SKM-1 treated with dmso at 0.1 percent for 144 hours (cell line): ENCODE data around the gene MICAL1.

Experiments used
- DNase-seq: peaks from one replicate; lab custom pipeline; 2025; ENCODE audit not compliant: unreplicated experiment; lab: John Stamatoyannopoulos, UW

MICAL1 gene, protein sequence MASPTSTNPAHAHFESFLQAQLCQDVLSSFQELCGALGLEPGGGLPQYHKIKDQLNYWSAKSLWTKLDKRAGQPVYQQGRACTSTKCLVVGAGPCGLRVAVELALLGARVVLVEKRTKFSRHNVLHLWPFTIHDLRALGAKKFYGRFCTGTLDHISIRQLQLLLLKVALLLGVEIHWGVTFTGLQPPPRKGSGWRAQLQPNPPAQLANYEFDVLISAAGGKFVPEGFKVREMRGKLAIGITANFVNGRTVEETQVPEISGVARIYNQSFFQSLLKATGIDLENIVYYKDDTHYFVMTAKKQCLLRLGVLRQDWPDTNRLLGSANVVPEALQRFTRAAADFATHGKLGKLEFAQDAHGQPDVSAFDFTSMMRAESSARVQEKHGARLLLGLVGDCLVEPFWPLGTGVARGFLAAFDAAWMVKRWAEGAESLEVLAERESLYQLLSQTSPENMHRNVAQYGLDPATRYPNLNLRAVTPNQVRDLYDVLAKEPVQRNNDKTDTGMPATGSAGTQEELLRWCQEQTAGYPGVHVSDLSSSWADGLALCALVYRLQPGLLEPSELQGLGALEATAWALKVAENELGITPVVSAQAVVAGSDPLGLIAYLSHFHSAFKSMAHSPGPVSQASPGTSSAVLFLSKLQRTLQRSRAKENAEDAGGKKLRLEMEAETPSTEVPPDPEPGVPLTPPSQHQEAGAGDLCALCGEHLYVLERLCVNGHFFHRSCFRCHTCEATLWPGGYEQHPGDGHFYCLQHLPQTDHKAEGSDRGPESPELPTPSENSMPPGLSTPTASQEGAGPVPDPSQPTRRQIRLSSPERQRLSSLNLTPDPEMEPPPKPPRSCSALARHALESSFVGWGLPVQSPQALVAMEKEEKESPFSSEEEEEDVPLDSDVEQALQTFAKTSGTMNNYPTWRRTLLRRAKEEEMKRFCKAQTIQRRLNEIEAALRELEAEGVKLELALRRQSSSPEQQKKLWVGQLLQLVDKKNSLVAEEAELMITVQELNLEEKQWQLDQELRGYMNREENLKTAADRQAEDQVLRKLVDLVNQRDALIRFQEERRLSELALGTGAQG

DNA sequence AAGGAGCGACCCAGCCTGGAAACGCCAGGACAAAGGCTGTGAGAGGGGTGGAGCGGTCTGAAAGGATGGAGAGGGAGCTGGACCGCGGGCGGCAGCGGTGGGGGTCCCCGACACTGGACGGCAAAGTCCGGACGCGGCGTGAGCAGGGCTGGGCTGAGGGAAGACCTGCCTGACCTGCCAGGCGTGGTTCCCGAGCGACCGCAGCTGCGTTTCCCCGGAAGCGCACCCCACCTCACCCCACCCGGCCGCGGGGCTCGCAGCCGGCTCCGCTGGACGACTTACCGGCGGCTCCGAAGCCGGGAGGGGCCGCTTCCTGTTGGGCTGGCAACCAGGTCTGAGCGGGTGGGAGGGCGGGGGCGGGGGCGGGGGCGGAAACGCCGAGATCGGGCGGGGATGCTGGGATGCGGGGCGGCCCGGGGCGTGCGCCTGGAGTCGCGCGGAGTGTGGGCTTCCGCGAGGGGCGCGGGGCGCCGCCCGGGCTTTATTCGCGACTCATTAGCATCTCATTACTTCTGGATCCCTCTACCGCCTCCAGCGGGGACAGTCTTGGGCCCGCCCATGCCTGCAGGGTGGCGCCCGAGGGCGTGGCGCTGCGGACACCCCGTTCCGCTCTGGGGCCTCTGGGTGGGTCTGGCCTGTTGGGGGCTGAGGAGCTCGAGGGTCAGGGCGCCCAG, at the start of gene MICAL1:
MICAL1 (minus strand) TSS at position 336 of the 674 bp plus-strand sequence. CDS start 1,576 bp downstream, outside the sequence.
- DNase-seq = peak; percentile 40

DNA sequence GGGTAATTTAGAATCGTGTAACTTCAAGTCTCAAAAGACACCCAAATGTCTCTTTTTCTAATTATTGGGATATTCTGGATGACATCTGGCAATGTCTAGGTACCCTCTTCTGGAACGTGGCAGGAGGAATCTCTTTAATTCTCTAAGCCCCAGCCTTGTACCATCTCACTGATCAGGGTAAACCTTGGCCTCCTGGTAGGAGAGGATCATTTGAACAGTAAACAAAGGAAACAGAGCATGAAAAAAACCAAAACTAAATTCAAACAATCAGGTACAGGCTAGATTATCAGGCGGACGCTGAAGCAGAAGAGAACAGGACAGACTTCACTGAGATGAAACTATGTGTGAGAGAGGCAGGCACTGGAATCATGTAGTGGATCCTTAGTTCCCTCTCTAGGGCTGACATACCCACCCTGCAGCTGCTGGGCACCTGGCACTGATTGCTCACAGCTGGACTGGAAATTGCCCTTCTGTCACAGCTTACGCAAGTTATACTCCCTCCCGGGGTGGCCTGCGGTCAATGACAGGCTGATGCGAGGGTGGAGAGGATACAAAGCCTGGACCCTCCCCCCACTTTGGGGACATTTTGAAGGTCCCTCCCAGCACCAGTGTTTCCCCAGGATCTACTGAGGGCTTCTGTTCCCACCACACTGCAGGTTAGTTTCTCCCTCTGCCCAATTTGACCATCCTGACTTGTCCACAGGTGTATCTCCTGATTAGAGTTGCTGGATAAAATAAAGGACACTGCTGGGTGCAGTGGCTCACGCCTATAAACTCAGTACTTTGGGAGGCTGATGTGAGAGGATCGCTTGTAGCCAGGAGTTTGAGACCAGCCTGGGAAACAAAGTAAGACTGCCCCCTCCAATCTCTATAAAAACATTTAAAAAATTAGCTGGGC, 48.0 kb upstream of the MICAL1 start:
- no peak for DNase-seq

DNA sequence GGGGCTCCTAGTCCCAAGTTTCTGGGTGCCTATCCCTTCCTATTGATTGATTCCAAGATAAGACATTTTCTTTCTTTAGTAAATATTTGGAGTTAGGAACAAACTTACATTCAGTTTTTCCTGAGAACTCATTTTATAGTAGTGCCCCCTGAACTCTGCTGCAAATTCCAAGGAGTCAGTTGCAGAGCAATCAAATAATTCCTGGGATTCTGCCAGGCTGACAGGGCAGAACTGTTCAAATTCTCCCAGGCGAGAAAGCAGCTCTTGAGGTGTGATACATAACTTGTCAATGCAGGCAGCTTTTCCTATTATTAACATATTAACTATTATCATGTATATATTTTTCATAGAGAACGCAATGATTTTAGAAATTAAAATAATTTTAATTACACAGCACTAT, 43.4 kb upstream of the MICAL1 start:
- DNase-seq = no peak

DNA sequence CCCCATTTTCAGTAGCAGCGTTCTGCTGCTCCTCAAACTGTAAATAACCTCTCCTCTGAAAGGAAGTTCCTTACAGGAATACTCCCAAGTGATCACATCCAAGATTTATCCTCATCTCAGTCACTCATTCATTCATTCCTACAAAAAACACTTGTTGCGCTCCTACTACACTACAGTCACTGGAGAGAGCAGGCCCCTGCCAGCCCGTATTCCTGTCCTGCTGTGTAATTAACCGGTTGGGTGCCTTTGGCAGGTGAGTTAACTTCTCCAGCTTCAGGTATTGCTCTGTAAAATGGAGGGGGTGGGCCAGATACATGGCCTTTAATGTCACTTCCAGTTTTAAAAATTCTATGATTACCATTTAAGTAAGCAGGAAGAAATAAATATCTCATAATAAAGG, 42.5 kb upstream of the MICAL1 start:
- DNase-seq = no peak

DNA sequence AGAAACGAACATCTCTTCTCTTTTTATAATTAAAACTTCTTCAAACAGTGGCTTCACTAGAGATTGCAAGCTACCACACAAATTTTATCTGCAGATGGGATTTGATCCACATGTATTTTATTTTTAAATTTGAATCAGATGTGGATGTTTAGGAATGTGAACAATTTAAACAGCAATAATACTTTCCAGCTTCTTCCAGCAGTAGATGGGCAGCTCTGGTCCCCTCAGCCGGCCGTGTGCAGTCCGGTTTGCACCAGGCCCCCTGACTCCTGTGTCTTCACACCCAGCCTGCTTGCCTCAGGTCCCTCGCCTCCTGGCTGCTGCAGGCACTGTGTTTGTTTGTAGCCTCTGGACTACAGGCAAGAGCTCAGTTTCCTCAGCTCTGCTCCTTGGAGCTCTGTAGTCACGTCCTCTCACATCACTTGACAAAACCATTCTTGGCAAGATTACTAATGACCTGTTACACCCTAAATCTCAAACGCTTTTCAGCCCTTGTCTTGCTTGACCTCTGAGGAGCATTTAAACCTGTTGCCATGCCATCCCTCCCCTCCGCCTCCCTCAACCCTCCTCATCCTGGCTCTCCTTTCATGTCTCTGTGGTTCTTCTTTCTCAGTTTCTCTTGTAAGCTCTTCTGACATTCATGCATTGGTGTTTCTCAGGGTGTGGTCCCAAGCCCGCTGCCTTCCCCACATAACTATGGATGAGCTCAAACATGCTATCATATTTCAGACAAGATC, 40.6 kb upstream of the MICAL1 start:
- DNase-seq = no peak

DNA sequence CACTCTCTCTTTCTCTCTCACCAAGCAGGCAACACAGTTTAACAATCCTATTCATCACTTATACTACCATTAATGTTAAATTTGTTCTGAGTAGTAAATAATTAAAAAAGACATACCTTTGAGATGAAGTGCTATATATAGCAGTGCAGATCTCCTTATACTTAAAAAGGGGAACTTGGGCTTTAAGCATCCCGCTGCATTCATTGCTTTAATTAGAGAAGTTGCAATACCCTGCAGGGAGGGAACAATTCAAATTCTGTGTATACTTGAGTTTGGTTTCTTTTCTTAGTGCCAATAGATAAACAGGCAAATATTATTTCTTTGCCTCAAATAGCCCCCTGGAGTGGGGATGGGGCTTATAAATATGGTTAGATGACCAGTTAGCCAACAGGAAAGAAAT, 38.3 kb upstream of the MICAL1 start:
- peak; percentile 72 for DNase-seq

DNA sequence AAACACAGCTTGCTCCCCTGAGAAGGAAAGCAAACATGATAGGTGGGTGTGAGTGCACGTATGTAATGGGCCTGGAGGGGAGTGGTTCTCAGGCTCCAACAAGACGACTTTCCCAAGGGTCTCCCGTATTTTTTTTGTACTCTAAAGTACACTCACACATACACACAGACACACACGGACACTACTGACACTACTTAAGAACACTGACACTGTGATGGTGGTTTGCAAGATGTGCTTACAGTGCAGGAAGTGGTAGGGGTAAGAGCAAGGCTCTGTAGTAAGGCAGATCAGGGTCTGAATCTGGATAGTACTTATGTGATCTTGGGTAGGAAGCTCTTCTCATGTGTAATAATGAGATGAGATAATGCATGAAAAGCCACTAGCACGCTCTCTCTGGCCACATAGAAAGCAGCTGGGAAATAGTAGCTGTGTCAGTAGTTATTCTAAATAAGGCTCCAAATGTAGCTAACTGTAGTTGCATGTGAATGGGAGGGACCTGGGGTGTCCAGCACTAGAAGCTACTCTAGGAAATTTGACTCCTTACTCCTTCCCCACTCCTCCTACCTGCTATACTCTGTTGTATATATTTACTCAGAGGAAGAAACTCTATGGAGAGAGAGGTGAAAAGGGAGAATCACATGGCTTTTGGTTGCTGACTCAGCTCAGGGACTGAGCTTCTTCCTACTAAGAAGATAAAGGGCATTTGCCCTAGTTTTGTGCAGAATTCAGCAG, 35.8 kb upstream of the MICAL1 start:
- no peak for DNase-seq

DNA sequence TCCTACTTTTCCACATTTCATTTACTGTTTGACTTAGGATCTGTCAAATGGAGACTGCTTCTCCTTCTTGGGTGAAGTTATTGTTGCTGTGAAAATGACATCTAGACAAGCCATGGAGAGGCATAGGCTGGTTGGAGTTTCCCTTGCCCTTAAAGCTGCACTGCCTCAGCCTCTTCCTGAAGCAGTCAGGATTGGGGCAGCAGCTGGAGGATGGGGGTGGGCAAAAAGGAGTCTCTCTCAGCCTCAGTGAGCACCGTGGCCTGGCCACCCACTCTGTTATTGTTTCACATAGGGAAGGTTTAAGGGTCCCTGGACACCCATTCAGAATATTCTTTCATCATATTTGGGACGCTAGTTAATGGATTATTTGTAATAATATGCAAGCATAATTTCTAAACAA, 35.1 kb upstream of the MICAL1 start:
- no peak for DNase-seq

DNA sequence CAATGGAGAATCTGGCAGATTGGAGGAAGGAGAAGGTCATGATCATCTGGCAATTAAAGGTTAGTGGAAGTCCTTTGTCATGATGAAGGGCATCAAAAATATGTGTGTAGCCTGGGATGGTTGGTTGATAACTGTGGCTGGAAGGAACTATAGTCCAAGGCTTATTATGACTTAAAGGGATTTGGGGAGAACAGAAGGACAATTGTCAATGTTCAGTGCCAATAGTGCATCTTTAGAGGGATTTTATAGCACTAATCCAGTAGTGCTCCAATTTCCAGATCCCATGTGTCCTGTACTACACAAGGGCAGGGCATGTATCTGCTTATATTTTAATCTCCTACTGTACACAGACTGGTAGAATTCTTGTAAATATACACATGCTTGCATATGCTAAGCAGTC, 32.4 kb upstream of the MICAL1 start:
- no peak for DNase-seq

DNA sequence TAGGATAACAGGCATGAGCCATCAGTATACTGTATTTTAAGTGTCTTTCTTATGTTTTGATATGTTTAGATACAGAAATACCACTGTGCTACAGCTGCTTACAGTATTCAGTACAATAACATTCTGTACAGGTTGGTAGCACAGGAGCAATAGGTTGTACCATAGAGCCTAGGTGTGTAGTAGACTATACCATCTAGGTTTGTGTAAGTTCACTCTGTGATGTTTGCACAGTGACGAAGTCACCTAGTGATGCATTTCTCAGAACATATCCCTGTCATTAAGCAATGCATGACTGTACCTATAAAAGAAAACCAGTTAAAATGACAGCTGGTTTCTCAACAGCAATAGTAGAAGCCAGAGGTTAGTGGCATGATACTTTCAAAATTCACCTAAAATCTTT, 30.5 kb upstream of the MICAL1 start:
- DNase-seq = no peak

DNA sequence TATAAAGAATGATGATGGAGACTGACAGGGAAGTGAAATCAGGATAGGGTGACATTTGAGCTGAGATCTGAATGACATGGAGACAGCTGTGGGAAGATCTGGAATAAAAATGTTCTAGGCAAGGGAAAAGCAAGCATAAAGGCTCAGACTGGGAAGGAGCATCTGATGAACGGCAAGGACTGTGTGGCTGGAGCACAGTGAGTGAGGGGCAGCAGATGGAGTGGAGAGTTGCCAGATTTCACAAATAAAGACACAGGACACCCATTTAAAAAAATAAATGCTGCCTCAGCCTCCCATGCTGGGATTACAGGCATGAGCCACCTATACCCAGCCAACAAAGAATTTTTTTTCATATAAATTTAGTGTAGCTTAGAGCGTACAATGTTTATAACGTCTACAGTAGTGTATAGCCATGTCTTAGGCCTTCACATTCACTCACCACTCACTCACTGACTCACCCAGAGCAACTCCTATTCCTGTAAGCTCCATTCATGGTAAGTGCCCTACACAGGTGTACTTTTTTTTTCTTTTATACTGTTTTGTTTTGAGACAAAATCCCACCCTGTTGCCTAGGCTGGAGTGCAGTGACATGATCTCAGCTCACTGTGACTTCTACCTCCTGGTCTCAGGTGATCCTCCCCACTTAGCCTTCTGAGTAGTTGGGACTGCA, 29.8 kb upstream of the MICAL1 start:
- no peak for DNase-seq

DNA sequence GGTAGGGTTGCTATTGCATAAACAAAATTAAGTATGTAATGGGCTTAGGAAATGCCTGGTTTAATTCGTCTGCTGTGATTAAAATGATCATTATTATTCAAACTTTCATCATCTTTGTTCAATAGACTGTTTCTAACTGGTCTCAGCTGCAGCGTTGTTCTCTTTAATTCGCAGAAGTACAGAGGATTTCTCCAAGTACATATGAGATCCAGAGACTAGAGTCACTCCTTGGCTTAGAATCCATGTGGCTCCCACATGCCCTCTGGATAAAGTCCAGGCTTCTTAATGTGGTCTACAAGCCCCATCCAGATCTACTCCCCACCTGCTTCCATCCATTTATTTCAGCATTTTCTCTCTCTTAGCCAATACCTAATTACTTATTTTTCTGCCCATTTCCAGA, 28.6 kb upstream of the MICAL1 start:
- no peak for DNase-seq

DNA sequence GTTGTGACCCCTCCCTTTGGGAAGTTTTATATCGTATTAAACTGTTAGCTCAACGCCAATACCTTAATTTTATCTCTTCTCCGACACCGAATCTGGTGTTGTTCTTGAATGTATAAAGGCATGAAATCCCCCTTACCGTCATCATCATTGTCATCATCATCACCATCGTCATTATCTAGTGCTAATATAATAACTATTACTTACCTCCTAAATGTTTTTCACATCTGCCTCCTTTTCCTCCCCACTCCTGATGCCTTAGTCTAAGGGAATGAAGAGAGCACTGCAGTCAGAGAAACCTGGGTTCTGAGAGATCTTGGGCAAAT, 28.1 kb upstream of the MICAL1 start:
- DNase-seq = no peak

DNA sequence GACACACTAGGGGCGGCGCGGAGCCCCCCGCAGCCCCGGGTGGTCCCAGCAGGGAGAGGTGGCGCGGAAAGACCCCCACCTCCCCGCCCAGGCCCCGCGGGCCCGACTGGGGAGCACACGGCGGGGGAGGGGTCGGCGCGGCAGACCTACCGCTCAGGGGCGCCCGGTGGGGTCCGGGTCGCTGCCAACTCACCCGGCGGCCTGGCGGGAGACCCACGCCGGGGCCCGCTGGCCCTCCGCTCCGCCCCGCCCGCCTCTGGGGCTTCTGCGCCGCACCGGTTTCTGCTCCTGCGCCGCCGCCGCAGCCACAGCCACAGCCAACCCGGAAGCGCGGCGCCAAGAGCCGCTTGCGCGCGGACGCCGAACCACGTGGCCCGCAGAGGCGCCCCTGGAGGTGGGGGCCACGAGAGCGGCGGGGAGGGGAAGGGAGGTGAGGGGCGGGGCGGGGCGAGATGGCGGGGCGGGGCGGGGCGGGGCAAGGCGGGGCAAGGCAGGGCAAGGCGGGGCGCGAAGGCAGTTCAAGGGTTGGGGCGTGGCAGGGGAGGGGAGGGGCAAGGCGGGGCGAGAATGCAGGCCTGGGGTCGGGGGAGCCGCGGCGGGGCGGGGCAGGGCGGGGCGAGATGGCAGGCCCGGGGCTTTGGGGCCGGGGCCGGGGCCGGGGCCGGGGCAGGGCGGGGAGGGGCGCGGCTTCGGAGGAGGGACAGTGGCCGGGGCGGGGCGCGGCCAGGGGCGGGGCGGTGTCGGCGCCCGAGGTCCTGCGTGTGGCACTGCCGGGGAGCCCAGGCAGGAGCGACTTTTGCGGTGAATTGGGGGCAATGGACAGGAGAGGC, 27.5 kb upstream of the MICAL1 start, which contains the start of gene ZBTB24:
ZBTB24 (minus strand) TSS at position 315 of the 830 bp plus-strand sequence. CDS start 1,193 bp downstream, outside the sequence.
- DNase-seq = peak; percentile 87

DNA sequence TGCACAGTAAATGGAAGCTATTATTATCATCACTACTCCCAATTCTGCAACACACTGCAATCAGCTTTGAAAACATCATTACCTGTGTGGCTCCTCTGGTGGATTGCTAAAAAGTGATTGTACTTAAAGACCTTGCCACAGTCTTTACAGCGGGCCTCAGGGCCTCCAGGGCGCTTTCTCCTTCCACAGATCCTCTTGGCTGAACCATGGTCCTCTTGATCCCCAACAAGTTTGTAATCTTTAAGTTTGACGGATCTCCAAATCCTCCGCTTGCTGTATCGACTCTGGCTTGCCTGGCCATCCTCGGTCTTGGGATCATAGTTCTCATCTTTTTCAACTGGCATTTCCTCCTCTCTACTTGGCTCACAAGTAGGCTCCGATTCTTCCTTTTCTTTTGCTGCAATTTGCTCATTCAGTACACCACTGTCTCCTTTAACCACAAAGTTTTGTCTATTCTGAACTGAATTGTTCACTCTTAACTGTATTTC, 25.5 kb upstream of the MICAL1 start:
- DNase-seq = no peak

DNA sequence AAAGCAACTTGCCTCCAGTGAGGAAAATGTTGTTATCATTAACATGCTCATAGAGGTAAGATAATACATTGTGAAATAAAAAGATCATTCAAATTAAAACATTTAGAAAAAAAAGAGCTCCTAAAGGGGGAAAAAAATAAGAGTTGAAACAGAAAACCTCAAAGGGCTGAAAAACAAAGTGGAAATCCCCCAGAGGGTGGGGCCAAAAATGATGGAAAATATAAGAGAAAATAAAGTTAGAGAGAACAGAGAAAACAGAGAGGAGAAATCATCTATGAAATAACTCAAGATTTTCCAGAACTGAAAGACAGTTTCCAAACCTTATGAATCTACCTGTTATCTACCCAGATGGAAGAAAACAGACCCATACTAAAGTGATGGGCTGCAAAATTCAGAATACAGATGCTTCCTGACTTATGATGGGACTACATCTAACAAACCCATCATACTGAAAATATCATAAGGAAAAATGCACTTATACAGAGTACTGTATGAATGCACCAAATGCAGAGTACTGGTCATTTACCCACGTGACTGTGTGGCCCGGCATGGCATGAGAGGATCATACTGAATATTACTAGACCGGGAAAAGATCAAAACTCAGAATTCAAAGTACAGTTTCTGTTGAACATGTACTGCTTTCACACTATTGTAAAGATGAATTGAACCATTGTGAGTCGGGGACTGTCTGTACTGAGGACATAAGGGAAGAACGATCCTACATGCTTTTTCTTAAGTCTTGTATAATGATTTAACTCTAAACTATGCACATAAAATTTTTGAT, 23.5 kb upstream of the MICAL1 start:
- DNase-seq = no peak
